ENCODE results near the gene CAST. TPM values are rescaled to one million over a fixed set of nuclear protein-coding genes. Genes with fewer than 3 reads are reported as not detected.

The CAST gene
- total RNA-seq, 2 experiments from 2014 or later: 40.5 to 90.1 TPM

GRCh38 chr5:96671441-96671840 lies 9.3 kb downstream of the CAST start:
- Histone ChIP-seq H3K4me2 (ENCODE audit: low read length) (no peak overlapping the region), H3K4me3 (ENCODE audit: low read depth, low read length, poor library complexity, severe bottlenecking) (no peak overlapping the region), H3K27ac (ENCODE audit: low read depth, low read length, poor library complexity, severe bottlenecking) (no peak overlapping the region), H3K9me2 (ENCODE audit: insufficient read depth, low read length) (no peaks in the 10 kb centered on the region), H3K9me3 (ENCODE audit: low read length) (no peaks in the 10 kb centered on the region), H3K36me3 (ENCODE audit: insufficient read depth, low read length) (no peaks in the 10 kb centered on the region), H4K20me1 (ENCODE audit: insufficient read depth, low read length) (0 out of 2 replicates have a peak, but pooled peaks cover 3% of the 10 kb centered on the region), H3K4me1 (ENCODE audit: insufficient read depth, low read length, poor library complexity, severe bottlenecking) (no peaks in the 10 kb centered on the region), H3K79me2 (ENCODE audit: insufficient read depth, low read depth, low read length) (no peaks in the 10 kb centered on the region), H2AFZ (ENCODE audit: low read length) (no peak overlapping the region)
- CTCF ChIA-PET (ENCODE audit: unreplicated experiment): interaction anchor here (0.9 kb wide), 1 partner anchor 15 kb away, joined by 4 read pairs; no protein-coding TSS in a partner anchor
- TF ChIP-seq CTCF (conservative IDR thresholded peaks at IDR 0.05; ENCODE audit: low read length) (no peak), EZH2phosphoT487 (IDR thresholded peaks at IDR 0.05; ENCODE audit: borderline replicate concordance, low read depth, low read length) (no peak)
- BruUV-seq (replicated peaks): no TSS peak
- intact Hi-C loops (cut with micrococcal nuclease; ENCODE audit: unreplicated experiment): no loop called here
- POLR2A ChIA-PET: interaction anchor here (1.4 kb wide), 1 partner anchor 16 kb away, joined by 4 read pairs; no protein-coding TSS in a partner anchor
- DNase-seq (ENCODE audit: low spot score): no peak

- POLR2A ChIA-PET: interaction anchor here (0.7 to 3.3 kb wide), 6 partner anchors 11 to 165 kb away, joined by 3 to 12 read pairs (median 6); partner anchors contain the start of gene CAST
- Histone ChIP-seq H2AFZ (ENCODE audit: low read length) (no peak overlapping the region), H3K9me2 (ENCODE audit: insufficient read depth, low read length) (no peaks in the 10 kb centered on the region), H3K4me2 (ENCODE audit: low read length) (no peak overlapping the region), H3K4me1 (ENCODE audit: insufficient read depth, low read length, poor library complexity, severe bottlenecking) (no peaks in the 10 kb centered on the region), H3K9me3 (ENCODE audit: low read length) (no peaks in the 10 kb centered on the region), H3K27ac (ENCODE audit: low read depth, low read length, poor library complexity, severe bottlenecking) (no peak overlapping the region), H3K36me3 (ENCODE audit: insufficient read depth, low read length) (no peaks in the 10 kb centered on the region), H4K20me1 (ENCODE audit: insufficient read depth, low read length) (0 out of 2 replicates have a peak, but pooled peaks cover 3% of the 10 kb centered on the region), H3K4me3 (ENCODE audit: low read depth, low read length, poor library complexity, severe bottlenecking) (no peak overlapping the region), H3K79me2 (ENCODE audit: insufficient read depth, low read depth, low read length) (no peaks in the 10 kb centered on the region)
- CTCF ChIA-PET (ENCODE audit: unreplicated experiment): no interaction called here
- TF ChIP-seq EZH2phosphoT487 (IDR thresholded peaks at IDR 0.05; ENCODE audit: borderline replicate concordance, low read depth, low read length) (no peak), CTCF (conservative IDR thresholded peaks at IDR 0.05; ENCODE audit: low read length) (no peak)
- no peak for DNase-seq (ENCODE audit: low spot score)
- intact Hi-C loops (cut with micrococcal nuclease; ENCODE audit: unreplicated experiment): no loop called here
- BruUV-seq (replicated peaks): no TSS peak
Observed at GRCh38 chr5:96673127-96673526, 11.0 kb downstream of the CAST start.

- POLR2A ChIA-PET: no interaction called here
- BruUV-seq (replicated peaks): no TSS peak
- no peaks in the 10 kb centered on the region for H3K79me2 ChIP-seq (ENCODE audit: insufficient read depth, low read depth, low read length)
- no peak for TF ChIP-seq CTCF (conservative IDR thresholded peaks at IDR 0.05; ENCODE audit: low read length)
- no peak for TF ChIP-seq EZH2phosphoT487 (IDR thresholded peaks at IDR 0.05; ENCODE audit: borderline replicate concordance, low read depth, low read length)
- H3K4me3 ChIP-seq (ENCODE audit: low read depth, low read length, poor library complexity, severe bottlenecking): no peak overlapping the region
- DNase-seq (ENCODE audit: low spot score): no peak
- intact Hi-C loops (cut with micrococcal nuclease; ENCODE audit: unreplicated experiment): no loop called here
- no peaks in the 10 kb centered on the region for H3K4me1 ChIP-seq (ENCODE audit: insufficient read depth, low read length, poor library complexity, severe bottlenecking)
- H3K36me3 ChIP-seq (ENCODE audit: insufficient read depth, low read length): no peaks in the 10 kb centered on the region
- no peak overlapping the region for H3K27ac ChIP-seq (ENCODE audit: low read depth, low read length, poor library complexity, severe bottlenecking)
- H3K4me2 ChIP-seq (ENCODE audit: low read length): no peak overlapping the region
- H3K9me3 ChIP-seq (ENCODE audit: low read length): no peaks in the 10 kb centered on the region
- no peak overlapping the region for H2AFZ ChIP-seq (ENCODE audit: low read length)
- H3K9me2 ChIP-seq (ENCODE audit: insufficient read depth, low read length): no peaks in the 10 kb centered on the region
- H4K20me1 ChIP-seq (ENCODE audit: insufficient read depth, low read length): 0 out of 2 replicates have a peak, but pooled peaks cover 3% of the 10 kb centered on the region
- CTCF ChIA-PET (ENCODE audit: unreplicated experiment): no interaction called here
Observed at GRCh38 chr5:96675882-96676281, 13.7 kb downstream of the CAST start.

Measured in OCI-LY7 (cell line).